T-helper 2 cell (primary cell): ENCODE results near the gene MKNK1.

Source experiments
- DNase-seq, 5 experiments: peaks; one replicate each; pipeline versions ENCODE4 v3.0.0 to v3.0.0-alpha.2; 2012 to 2022

Gene MKNK1

GRCh38 chr1:46618754-46619415 lies 14.8 kb upstream of the MKNK1 start:
- DNase-seq: peak in 1 of 5 experiments; percentile 78

DNA sequence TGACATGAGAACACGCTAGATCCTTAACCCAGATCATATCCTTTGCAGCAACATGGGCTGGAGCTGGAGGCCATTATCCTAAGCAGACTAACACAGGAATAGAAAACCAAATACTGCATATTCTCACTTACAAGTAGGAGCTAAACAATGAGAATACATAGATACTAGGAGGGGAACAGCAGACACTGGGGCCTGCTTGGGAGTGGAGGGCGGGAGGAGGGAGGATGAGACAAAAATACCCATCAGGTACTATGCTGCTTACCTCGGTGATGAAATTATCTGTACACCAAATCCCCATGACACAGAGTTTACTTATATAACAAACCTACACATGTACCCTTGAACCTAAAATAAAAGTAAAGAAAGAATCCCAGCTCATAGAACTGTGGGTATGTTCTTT lies 13.8 kb upstream of the MKNK1 start:
- DNase-seq: no peak

DNA sequence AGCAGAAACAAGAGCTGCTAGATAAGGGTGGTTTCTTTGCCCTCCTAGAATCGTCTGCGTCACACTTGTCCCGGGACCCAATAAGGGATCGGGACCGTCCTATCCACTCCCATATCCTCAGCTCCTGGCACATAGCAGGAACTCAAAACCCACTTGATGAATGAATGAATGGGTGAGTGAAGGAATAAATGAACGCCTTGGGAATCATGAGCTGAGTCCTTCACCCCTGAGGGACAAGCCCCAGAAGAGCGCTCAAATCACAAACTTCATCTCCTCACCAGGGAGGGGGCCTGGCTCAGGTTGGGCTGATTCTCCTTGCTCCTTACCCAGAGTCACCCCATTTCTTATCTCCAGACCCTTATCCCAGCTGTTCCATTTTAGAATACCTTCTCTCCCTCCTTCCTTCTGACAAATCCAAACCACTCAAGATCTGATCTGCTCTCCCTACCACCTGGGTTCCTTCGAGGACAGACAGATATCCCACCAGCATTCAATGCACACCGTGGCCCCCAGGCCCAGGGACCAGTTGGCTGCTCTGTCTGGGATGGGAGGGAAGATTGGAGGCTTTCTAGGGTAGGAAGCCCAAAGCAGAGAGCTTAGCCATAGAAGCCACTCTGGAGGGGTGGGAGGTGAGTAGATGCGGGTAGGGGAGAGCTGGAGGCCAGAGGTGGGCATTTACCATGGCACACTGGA lies 13.2 kb upstream of the MKNK1 start:
- DNase-seq: no peak

GRCh38 chr1:46616277-46617107 lies 12.4 kb upstream of the MKNK1 start, which contains the start of gene MOB3C:
Gene MOB3C, minus strand, starts transcription at chr1:46616811. Its CDS starts 3,490 bp downstream, at chr1:46613321.
- peak; percentile 41 to 75 (median 50) for DNase-seq

GRCh38 chr1:46615735-46616134 lies 11.7 kb upstream of the MKNK1 start:
- peak in 1 of 5 experiments; percentile 32 for DNase-seq

GRCh38 chr1:46615088-46615487 lies 11.0 kb upstream of the MKNK1 start:
- DNase-seq: no peak

DNA sequence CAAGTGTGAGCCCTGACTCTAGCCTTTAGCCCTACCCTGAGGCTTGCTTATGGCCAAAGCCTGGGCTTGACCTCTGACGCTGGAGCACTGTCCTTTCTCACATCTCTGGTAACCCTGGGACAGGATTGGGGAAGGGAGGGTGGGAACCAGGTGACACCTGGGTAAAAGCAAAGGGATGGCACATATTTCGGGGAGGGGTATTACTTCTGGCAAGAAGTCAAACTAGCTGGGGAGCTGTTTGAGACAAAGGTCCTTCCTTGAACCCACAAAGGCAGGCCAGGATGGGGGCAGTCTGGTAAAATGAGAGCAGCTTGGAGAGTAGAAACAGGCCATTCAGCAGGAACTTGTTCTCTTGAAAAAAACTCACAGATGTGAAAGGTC lies 10.5 kb upstream of the MKNK1 start:
- DNase-seq: no peak

DNA sequence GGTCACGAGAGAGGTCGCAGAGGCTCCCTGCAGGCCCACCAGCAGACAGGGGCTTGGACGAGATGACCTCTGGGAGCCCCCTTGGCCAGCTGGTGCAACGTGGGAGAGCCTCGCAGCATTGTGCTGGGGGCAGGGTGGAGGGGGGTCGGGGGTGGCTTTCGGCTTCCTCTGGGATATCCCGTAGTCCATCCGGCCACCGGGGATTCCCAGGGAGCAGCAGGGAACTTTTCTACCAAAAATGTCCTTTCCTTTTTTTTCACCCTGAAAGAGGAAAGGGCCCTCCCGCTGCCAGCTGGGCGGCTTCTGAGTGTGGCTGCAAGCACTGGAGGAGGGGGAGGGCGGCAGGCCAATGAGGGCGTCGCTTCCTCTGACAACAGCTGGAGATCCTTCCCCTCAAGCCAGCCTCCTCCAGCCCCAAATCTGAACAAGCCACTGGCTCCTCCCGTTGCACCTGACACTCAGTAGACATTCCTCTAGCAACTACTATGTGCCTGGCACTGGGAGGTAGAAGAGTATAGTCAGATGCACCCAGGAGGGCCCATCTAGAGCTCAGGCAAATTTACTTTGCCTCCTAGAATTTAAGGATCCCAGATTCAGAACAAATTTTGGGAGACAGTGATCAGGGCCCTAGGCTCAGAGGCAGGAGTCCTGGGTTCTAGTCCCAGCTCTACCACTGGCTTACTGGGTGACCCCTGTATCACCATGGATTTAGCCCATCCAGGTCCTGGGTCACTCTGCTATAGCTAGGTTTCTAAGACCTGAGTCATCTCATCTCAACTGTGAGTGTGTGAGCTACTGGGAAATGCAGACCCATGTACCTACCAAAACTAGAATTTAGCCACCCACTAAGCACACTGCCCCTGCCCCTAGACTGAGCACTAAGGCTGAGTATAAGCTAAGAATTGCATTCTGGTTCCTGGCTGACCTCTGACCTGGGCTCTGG lies 9.9 kb upstream of the MKNK1 start:
- peak in 3 of 5 experiments; percentile 9 to 65 (median 17) for DNase-seq

DNA sequence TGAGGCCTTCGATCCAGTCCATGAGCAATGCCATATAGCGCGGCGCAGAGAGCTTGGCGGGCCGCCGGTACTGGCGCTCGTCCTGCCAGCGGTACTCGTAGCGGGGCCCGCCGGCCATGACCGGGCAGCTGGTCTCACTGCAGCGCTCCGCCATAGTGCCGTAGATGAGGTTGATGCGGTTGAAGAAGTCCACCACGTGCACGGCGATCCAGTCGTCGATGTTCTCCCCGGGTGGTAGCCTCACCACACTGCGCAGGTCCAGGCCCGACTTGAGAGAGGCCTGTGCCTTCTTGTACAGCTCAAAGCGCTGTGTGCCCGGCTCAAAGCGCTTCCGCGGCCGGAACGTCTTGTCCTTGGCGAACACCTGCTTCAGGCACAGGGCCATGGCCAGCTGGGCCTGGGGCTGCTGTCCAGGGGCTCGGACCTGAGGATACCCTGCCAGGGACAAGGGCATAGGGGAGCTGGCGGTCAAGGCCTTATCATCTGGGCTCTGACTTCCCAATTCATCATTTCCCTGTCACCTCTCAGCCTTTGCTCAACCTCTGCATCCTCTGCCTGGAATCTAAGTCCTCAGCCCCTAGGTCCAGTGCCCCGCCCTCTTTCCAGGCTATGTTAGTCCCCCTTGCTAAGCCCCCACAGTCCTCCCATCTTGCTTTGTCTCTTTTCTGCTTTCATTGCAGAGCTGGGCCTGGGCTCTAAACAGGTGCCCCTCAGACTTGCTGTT lies 9.0 kb upstream of the MKNK1 start:
- no peak for DNase-seq

DNA sequence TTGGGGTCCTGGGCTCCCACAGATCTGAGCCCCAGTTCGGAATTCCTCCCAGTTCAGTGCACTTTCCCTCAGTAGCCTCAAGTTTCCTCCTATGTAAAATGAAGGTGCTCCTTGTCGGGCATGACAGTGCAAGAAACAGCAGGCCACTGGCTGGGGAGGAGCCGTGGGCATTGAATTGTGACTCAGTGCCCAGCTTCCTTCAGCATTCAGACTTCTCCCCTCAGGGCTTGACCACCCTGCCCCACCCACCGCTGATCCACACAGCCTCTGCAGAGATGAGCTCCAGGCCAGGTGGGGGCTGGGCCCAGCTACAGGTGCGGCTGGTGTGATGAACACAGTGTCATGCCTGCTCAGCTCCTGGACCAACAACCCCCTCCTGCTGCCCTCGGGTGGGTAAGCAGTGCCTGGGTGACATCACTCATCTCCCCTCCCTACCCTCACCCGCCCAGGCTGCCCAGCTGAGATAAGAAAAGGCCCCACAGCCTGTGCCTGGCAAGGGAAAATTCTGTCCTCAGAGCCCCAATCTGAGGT lies 7.7 kb upstream of the MKNK1 start:
- DNase-seq: no peak

DNA sequence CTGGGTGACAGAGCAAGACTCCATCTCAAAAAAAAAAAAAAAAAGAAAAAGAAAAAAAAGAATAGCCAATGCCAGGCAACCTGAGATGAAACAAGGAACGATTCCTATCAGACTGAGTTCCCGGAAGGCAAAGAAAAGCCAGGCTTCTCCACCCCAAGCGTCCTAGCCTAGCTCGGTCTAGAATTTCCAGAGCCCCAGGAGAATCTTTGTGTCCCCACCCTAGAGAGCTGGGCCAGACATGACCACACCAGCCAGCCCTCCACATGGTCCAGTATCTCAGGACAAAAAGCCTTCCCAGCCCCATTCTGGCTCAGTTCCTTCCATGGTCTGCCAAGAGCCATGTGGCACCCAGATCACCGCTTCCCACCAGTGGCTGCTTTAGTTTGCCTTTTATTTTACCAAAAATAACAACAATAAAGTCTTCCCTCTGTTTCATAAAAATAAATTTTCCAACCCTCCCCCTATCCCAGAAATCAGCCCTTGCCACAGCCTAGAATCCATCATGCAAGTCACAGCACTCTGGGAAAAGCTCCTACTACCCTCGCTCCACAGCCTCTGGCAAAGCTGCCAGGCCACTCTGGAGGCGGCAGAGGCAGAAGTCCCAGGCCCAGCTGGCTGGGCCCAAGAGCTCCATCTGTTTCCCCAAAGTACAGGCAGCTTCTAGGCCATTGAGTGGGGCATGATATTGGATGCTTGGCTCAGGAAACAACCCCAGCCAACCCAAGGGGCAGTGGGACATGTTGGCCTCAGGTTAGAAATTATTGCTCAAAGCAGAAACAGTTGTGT lies 3.5 kb upstream of the MKNK1 start:
- no peak for DNase-seq

- no peak for DNase-seq
Observed at GRCh38 chr1:46606255-46606965, 2.3 kb upstream of the MKNK1 start.

GRCh38 chr1:46605232-46605631 lies 1.2 kb upstream of the MKNK1 start:
- peak in 2 of 5 experiments; percentile 63 to 73 for DNase-seq

GRCh38 chr1:46603481-46603857 lies 599 bp downstream of the MKNK1 start:
- DNase-seq: peak in 1 of 5 experiments; percentile 19

DNA sequence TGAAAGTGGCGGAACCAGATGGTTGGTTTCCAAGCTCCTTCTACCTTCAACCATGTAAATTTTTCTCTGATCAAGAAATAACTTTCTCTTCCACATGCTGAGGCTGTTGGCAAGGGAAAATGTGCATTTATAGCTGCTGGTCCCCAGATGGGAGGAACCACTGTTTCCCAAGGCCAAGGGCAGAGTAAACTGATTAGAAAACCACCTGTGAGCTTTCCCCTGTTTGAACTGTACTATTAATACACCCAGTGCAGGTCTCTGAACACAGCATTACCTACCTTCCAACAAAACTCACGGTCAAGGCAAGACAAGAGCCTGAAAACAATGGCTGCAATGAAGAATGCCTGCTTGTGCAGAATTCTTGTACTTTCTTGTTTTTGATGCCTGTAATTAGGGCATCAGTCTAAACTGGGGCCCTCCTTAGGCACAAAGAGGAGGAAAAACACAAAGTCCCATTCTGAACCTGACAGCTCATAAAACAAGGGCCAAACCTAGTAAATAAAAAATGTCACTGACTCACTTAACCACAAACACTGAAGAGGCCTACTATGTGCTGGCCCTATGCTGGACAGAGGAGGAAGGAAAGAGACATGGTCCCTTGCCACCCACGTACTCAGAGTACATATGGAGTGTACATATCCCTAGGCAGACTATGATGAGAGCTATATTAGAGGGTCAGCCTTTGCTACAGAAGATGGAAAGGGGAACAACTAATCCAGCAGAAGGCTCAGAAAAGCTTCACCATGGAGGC lies 2.6 kb downstream of the MKNK1 start:
- DNase-seq: no peak

DNA sequence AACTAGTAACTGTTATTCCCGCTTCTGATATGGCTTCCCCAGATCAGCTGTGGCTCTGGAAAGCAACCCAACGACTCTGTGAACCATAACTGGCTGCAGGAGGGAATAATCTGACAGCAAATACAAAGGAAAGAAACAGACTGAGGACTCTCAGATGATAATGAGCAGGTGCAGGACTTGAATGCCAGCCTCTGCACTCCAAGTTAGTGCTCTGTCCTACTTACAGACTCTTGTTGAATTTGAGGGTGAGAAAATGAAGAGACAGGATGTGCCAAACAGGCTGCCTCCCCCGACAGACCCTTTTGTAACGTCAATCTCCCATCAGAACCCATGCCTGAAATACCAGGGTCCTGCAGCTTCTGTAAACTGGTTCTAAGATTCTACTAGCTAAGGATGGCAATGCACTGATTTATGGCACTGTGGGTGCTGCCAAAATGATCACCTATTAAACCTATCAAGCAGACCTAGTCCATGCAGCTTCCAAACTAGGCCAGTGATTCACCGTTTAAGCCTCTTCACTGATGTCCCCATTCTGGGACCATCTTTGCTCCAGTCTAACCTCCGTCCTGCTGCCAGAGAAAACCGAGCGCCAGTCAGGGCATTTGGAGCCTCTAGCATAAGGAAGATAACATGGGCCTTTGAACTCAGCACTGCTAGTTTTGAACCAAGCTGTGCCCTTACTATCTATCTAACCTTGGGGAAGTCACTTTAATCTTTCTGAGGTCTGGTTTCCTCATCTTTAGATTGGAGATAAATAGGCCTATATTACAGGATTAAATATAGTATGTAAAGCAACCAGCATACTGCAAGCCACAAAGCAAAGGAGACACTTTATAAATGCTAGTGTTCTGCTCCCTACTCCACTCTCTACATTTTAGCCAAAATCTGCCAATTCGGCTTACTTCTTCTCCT lies 4.8 kb downstream of the MKNK1 start:
- peak in 1 of 5 experiments; percentile 59 for DNase-seq

GRCh38 chr1:46596846-46597245 lies 7.2 kb downstream of the MKNK1 start:
- no peak for DNase-seq

- no peak for DNase-seq
Observed at GRCh38 chr1:46596036-46596435, 8.0 kb downstream of the MKNK1 start.
